Parathyroid adenoma (tissue), 2 donors: ENCODE data around the gene HABP2.

Experiments used
- H2AFZ ChIP-seq: fragments of 300-600 bp; sonication (generic); one replicate; pipeline ENCODE4 v1.7.0; 2017; ENCODE audit warnings: antibody characterized with exemption, mild to moderate bottlenecking
- H3K27ac ChIP-seq: fragments of 300-600 bp; sonication (generic); one replicate; pipeline ENCODE4 v1.7.0; 2017
- H3K27me3 ChIP-seq: fragments of 300-600 bp; sonication (generic); one replicate; pipeline ENCODE4 v1.7.0; 2017; ENCODE audit warnings: low read length; ENCODE audit not compliant: control insufficient read depth, insufficient read depth
- H3K36me3 ChIP-seq: fragments of 300-600 bp; sonication (generic); one replicate; pipeline ENCODE4 v1.7.0; 2017; ENCODE audit warnings: low read length; ENCODE audit not compliant: control insufficient read depth, insufficient read depth
- H3K4me1 ChIP-seq: fragments of 300-600 bp; sonication (generic); one replicate; pipeline ENCODE4 v1.7.0; 2017; ENCODE audit warnings: control low read depth
- H3K4me2 ChIP-seq: fragments of 300-600 bp; sonication (generic); one replicate; pipeline ENCODE4 v1.7.0; 2017; ENCODE audit warnings: low read length
- H3K4me3 ChIP-seq: fragments of 300-600 bp; sonication (generic); one replicate; pipeline ENCODE4 v1.7.0; 2017; ENCODE audit warnings: low read depth, low read length
- H3K79me2 ChIP-seq: fragments of 300-600 bp; sonication (generic); one replicate; pipeline ENCODE4 v1.7.0; 2017; ENCODE audit warnings: control low read depth
- H3K9ac ChIP-seq: fragments of 300-600 bp; sonication (generic); one replicate; pipeline ENCODE4 v1.7.0; 2017; ENCODE audit warnings: mild to moderate bottlenecking
- H3K9me3 ChIP-seq: fragments of 300-600 bp; sonication (generic); one replicate; pipeline ENCODE4 v1.7.0; 2017; ENCODE audit warnings: low read length; ENCODE audit not compliant: control insufficient read depth
- TF ChIP-seq, protein P1 (sequence below): fragments of 300-600 bp; sonication (generic); IDR thresholded peaks from one replicate; pipeline ENCODE4 v1.7.0; 2017; ENCODE audit warnings: antibody characterized with exemption, mild to moderate bottlenecking
- donor health status: primary hyperparathyroidism.

HABP2 gene

DNA sequence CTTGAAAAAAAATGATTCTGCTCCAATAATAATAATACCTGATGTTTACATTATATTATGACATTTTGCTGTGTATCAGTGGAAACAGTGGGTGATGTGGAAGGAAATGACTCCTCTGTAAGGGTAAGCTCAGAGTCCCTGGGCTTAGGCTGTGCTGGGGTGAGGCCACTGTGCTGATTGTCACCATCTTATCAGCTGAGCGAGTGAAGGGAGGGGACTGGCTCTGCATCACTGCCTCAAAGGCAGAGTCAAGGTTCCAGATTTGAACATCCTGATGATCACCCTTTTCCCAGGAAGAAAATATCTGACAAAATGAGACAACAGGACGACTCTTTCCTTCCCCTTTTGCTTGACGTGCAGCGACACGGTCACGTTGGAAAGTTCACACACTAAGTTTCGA is 24.0 kb upstream of the HABP2 start:
- Histone ChIP-seq H3K9ac (no peak overlapping the region), H3K4me2 (no peak overlapping the region), H3K27me3 (no peaks in the 10 kb centered on the region), H3K36me3 (no peaks in the 10 kb centered on the region), H3K27ac (no peak overlapping the region), H3K4me1 (no peaks in the 10 kb centered on the region), H3K9me3 (no peaks in the 10 kb centered on the region), H3K4me3 (no peak overlapping the region), H2AFZ (no peak overlapping the region), H3K79me2 (no peaks in the 10 kb centered on the region)
- TF ChIP-seq, protein P1, sequence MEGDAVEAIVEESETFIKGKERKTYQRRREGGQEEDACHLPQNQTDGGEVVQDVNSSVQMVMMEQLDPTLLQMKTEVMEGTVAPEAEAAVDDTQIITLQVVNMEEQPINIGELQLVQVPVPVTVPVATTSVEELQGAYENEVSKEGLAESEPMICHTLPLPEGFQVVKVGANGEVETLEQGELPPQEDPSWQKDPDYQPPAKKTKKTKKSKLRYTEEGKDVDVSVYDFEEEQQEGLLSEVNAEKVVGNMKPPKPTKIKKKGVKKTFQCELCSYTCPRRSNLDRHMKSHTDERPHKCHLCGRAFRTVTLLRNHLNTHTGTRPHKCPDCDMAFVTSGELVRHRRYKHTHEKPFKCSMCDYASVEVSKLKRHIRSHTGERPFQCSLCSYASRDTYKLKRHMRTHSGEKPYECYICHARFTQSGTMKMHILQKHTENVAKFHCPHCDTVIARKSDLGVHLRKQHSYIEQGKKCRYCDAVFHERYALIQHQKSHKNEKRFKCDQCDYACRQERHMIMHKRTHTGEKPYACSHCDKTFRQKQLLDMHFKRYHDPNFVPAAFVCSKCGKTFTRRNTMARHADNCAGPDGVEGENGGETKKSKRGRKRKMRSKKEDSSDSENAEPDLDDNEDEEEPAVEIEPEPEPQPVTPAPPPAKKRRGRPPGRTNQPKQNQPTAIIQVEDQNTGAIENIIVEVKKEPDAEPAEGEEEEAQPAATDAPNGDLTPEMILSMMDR = no peak

DNA sequence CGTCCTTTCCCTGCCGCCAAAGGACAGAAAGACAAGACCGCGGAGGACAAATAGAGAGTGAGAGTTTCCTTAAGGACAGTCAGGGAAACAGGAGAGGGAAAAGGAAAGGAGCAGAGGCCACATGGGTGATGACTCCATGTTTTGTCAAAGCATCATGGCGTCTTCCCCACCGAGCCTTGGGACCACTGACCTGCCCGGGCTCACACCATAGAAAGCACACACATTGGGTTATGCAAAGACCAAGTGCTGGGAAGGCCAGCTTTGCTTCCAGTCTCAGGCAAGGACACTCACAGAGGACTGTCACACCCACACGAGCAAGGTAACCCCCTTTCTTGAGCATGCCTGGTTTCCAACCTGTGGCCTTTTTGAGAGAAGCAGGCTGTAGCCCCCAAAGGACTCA is 23.3 kb upstream of the HABP2 start:
- no peaks in the 10 kb centered on the region for H3K4me1 ChIP-seq
- no peaks in the 10 kb centered on the region for H3K9me3 ChIP-seq
- no peaks in the 10 kb centered on the region for H3K79me2 ChIP-seq
- H3K27me3 ChIP-seq = no peaks in the 10 kb centered on the region
- H3K27ac ChIP-seq = no peak overlapping the region
- H3K4me2 ChIP-seq = no peak overlapping the region
- no peak overlapping the region for H3K4me3 ChIP-seq
- no peaks in the 10 kb centered on the region for H3K36me3 ChIP-seq
- no peak overlapping the region for H3K9ac ChIP-seq
- TF ChIP-seq, protein P1 = no peak
- H2AFZ ChIP-seq = no peak overlapping the region

DNA sequence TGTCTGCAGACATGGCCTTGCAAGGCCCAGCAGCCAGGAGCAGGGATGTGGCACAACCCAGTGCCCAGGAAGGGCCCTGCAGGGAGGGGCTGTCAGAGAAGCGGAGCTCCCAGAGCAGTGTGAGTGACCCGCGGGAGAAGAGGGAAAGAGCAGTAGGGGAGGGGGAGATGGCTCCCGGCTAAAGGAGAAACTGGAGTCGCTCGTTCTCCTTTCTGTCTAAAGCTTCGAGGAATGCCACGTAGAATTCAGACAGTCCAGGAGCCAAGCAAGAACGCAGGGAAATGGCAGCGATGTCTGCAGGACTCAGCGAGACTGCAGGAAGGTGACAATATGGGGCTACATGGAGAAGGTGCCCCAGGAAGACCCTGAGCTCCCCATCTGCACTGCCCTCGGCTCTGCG is 22.4 kb upstream of the HABP2 start:
- Histone ChIP-seq H3K9me3 (no peaks in the 10 kb centered on the region), H2AFZ (no peak overlapping the region), H3K4me3 (no peak overlapping the region), H3K4me1 (no peaks in the 10 kb centered on the region), H3K79me2 (no peaks in the 10 kb centered on the region), H3K4me2 (no peak overlapping the region), H3K36me3 (no peaks in the 10 kb centered on the region), H3K27me3 (no peaks in the 10 kb centered on the region), H3K27ac (no peak overlapping the region), H3K9ac (no peak overlapping the region)
- TF ChIP-seq, protein P1 = no peak

DNA sequence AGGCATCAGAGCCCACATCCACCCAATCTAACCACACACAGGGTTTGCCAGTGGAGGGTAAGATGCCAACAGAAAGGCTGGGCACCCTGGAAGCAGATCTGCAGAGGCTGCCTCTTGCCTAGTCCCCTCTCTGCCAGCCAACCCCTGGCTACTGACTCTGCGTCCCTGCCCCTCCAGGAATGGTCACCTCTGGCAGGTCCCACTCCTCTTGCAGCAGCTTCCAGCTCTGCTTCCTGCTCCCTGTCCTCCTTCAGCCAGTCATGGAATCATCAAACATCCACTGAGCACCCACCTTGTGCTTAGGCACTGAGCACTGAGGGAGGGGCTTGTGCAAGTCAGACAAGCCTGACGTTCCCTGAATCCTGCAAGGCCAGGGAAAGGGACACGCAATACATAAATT is 20.1 kb upstream of the HABP2 start:
- Histone ChIP-seq H3K9ac (no peak overlapping the region), H3K9me3 (no peaks in the 10 kb centered on the region), H3K27me3 (no peaks in the 10 kb centered on the region), H3K4me3 (no peak overlapping the region), H2AFZ (no peak overlapping the region), H3K79me2 (no peaks in the 10 kb centered on the region), H3K4me1 (no peaks in the 10 kb centered on the region), H3K36me3 (no peaks in the 10 kb centered on the region), H3K27ac (no peak overlapping the region), H3K4me2 (no peak overlapping the region)
- TF ChIP-seq, protein P1 = no peak

DNA sequence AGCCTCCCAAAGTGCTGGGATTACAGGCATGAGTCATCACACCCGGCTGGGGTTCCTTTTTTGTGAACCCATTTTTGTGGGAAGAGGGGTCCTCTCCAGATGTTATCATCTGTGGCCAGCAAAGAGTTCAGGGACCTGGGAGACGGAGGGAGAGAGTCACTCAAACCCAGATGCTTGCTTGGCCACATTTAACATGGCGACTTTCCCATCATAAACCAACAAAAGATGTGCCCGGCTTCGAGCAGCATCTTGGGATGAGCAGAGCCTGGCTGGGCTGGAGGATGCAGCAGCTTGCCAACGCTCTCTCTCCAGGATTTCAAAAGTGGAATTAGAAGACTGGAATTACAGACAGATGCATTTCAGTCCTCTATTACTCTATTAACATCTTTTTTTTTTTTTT is 19.1 kb upstream of the HABP2 start:
- H3K4me3 ChIP-seq = no peak overlapping the region
- no peaks in the 10 kb centered on the region for H3K9me3 ChIP-seq
- no peaks in the 10 kb centered on the region for H3K36me3 ChIP-seq
- no peaks in the 10 kb centered on the region for H3K27me3 ChIP-seq
- no peak overlapping the region for H3K27ac ChIP-seq
- no peak overlapping the region for H2AFZ ChIP-seq
- H3K4me1 ChIP-seq = no peaks in the 10 kb centered on the region
- TF ChIP-seq, protein P1 = no peak
- no peak overlapping the region for H3K4me2 ChIP-seq
- H3K79me2 ChIP-seq = no peaks in the 10 kb centered on the region
- H3K9ac ChIP-seq = no peak overlapping the region
